Lower leg skin (tissue), 3 donors: ENCODE results near the gene CLCN6.

ENCODE experiments used
- POLR2A ChIP-seq, 2 donors: fragments of 450-650 bp; IDR thresholded peaks; one replicate each; pipeline ENCODE4 v1.6.1; 2016 to 2017; ENCODE audit warnings: antibody characterized with exemption in 2 of 2, mild to moderate bottlenecking in 1 of 2, moderate library complexity in 1 of 2
- TF ChIP-seq, protein P1 (sequence below), 3 donors: fragments of 450-650 bp; IDR thresholded peaks; one replicate each; pipeline ENCODE4 v1.5.1; 2016; ENCODE audit warnings: antibody characterized with exemption in 3 of 3, mild to moderate bottlenecking in 3 of 3, moderate library complexity in 2 of 3

DNA sequence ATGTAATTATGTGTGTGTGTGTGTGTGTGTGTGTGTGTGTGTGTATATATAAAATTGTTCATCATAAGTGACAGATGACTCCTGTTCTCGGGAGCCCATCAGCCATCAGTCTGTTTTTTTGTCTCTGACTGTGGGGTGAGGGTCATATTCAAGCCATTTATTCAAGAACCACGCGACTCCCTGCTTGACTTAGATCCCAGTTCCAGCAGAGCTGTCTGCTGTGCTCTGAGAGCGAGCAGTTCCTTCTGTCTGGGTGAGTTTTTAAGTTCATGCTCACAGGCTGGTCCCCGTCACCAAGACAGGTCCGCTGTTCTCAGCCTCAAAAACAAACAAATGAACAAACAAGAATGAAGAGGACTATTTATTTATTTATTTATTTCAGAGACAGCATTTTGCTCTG lies 71.1 kb downstream of the CLCN6 start:
- TF ChIP-seq, protein P1, sequence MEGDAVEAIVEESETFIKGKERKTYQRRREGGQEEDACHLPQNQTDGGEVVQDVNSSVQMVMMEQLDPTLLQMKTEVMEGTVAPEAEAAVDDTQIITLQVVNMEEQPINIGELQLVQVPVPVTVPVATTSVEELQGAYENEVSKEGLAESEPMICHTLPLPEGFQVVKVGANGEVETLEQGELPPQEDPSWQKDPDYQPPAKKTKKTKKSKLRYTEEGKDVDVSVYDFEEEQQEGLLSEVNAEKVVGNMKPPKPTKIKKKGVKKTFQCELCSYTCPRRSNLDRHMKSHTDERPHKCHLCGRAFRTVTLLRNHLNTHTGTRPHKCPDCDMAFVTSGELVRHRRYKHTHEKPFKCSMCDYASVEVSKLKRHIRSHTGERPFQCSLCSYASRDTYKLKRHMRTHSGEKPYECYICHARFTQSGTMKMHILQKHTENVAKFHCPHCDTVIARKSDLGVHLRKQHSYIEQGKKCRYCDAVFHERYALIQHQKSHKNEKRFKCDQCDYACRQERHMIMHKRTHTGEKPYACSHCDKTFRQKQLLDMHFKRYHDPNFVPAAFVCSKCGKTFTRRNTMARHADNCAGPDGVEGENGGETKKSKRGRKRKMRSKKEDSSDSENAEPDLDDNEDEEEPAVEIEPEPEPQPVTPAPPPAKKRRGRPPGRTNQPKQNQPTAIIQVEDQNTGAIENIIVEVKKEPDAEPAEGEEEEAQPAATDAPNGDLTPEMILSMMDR (IDR thresholded peaks at IDR 0.05), result no peak
- no peak for TF ChIP-seq POLR2A (IDR thresholded peaks at IDR 0.05)
